Panc1 (cell line): ENCODE data around the gene LMNTD2. TPM values are rescaled to one million over a fixed set of nuclear protein-coding genes. Genes with fewer than 3 reads are reported as not detected.

Experiments
- ATAC-seq: fragments of 200-7000 bp; cut with Tn5 transposase; 2 replicates; pipeline ENCODE4 v1.9.1; 2020; ENCODE audit warnings: mild to moderate bottlenecking, moderate library complexity
- BruUV-seq: library from RNA; stranded (reverse); fragments of 400-500 nt; replicated peaks from 2 replicates; lab custom pipeline; 2021; lab: Mats Ljungman, UMichigan
- CTCF ChIA-PET: fragments of 300-600 bp; sonication (Branson Sonifier 250); formaldehyde crosslinking; loops from one replicate; lab custom pipeline; 2022; ENCODE audit warnings: antibody characterized with exemption; lab: Charles Lee
- POLR2A ChIA-PET: fragments of 300-600 bp; sonication (Branson Sonifier 250); formaldehyde crosslinking; loops from one replicate; lab custom pipeline; 2022; ENCODE audit warnings: antibody characterized with exemption; lab: Charles Lee
- DNase-seq: peaks from one replicate; pipeline ENCODE4 v3.0.0-alpha.2; 2010; ENCODE audit warnings: low read depth, low spot score
- H3K27ac ChIP-seq: 2 replicates; pipeline ENCODE4 v1.5.1; 2011; ENCODE audit warnings: mild to moderate bottlenecking, low read length, inconsistent platforms
- H3K27me3 ChIP-seq: fragments of 200-500 bp; sonication (Bioruptor generic); 2 replicates; pipeline ENCODE4 v1.6.0; 2014; ENCODE audit warnings: low read length, inconsistent platforms; ENCODE audit not compliant: control insufficient read depth, insufficient read depth
- H3K36me3 ChIP-seq: fragments of 200-500 bp; sonication (Bioruptor generic); 2 replicates; pipeline ENCODE4 v1.5.1; 2014; ENCODE audit warnings: inconsistent platforms, mild to moderate bottlenecking, low read length, moderate library complexity; ENCODE audit not compliant: control insufficient read depth, insufficient read depth
- H3K4me1 ChIP-seq: 2 replicates; pipeline ENCODE4 v1.5.1; 2011; ENCODE audit warnings: inconsistent platforms, mild to moderate bottlenecking, low read length, moderate library complexity; ENCODE audit not compliant: control insufficient read depth, insufficient read depth
- H3K4me3 ChIP-seq, 2 experiments: 2 replicates each; pipeline ENCODE4 v1.5.1; 2011 to 2012; ENCODE audit warnings: low read depth in 2 of 2, low read length in 2 of 2, mild to moderate bottlenecking in 2 of 2, inconsistent platforms in 1 of 2, moderate library complexity in 1 of 2
- H3K9me3 ChIP-seq: fragments of 200-500 bp; sonication (Bioruptor generic); 2 replicates; pipeline ENCODE4 v1.5.1; 2014; ENCODE audit warnings: low read depth, mild to moderate bottlenecking, inconsistent platforms, low read length, moderate library complexity; ENCODE audit not compliant: control insufficient read depth, insufficient read depth
- CTCF ChIP-seq: fragments of 450-650 bp; IDR thresholded peaks from 2 replicates; pipeline ENCODE4 v1.5.1; 2017; ENCODE audit warnings: mild to moderate bottlenecking
- POLR2AphosphoS5 ChIP-seq: IDR thresholded peaks from 2 replicates; pipeline ENCODE4 v1.6.1; 2012; ENCODE audit warnings: mild to moderate bottlenecking, low read depth, low read length, moderate library complexity
- SIN3A ChIP-seq: IDR thresholded peaks from 2 replicates; pipeline ENCODE4 v1.6.1; 2012; ENCODE audit warnings: low read depth, mild to moderate bottlenecking, low read length, moderate library complexity, borderline replicate concordance; ENCODE audit not compliant: insufficient read depth
- TCF7L2 ChIP-seq: IDR thresholded peaks from 2 replicates; pipeline ENCODE4 v1.6.1; 2011; ENCODE audit warnings: mild to moderate bottlenecking, low read depth, low read length, inconsistent platforms
- in situ Hi-C: cut with HindIII; loops from 2 replicates; pipeline ENCODE4 v1.10.0; 2016; ENCODE audit warnings: low sequenced_read_pairs, low pct_unique_long_range_greater_than_20kb
- intact Hi-C: fragments of 100-400 bp; cut with micrococcal nuclease; formaldehyde crosslinking; loops from one replicate; pipeline ENCODE4 v1.10.0; 2022; ENCODE audit not compliant: unreplicated experiment
- total RNA-seq: library from RNA; stranded (reverse); gene quantifications from one replicate; pipeline ENCODE4 v1.2.1, GENCODE V29; 2021; ENCODE audit not compliant: unreplicated experiment
- TF ChIP-seq, protein P1 (sequence below), 2 experiments: IDR thresholded peaks; 2 replicates each; pipeline ENCODE4 v1.6.1; 2011 to 2012; ENCODE audit warnings: low read depth in 2 of 2, control low read depth in 1 of 2, low read length in 1 of 2, mild to moderate bottlenecking in 1 of 2, moderate library complexity in 1 of 2; ENCODE audit not compliant: insufficient read depth in 1 of 2

LMNTD2 gene
- total RNA-seq, 1 experiment from 2014 or later = 21.8 TPM

DNA sequence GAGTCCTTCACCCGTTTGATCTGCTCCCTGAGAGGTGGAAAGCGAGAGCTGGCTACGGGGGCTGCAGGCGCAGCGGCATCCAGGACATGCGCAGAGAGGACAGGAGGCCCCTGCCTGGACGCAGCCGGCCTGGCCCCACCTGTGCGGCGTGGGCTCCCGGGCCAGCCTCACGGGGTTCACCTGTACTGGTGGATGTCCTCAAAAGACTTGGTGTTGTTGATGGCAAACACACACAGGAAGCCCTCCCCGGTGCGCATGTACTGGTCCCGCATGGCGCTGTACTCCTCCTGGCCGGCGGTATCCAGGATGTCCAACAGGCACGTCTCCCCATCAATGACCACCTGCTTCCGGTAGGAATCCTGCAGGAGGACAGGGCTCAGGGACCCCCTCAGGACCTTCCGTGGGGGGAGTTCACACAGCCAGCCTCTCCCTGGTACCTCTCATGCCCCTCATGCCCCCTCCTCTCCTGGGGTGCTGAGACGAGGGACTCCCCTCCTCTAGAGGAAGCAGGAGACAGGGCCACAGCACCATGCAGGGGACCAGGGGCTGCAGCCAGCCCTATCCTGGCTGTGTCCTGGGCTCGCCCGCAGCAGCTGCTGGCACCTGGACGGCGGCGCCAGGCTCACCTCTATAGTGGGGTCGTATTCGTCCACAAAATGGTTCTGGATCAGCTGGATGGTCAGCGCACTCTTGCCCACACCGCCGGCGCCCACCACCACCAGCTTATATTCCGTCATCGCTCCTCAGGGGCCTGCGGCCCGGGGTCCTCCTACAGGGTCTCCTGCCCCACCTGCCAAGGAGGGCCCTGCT is 26.7 kb downstream of the LMNTD2 start:
- peak overlapping the region; percentile 73 for H3K27ac ChIP-seq
- BruUV-seq = TSS peak; percentile 97
- H3K9me3 ChIP-seq = no peaks in the 10 kb centered on the region
- DNase-seq = no peak
- H3K4me3 ChIP-seq = peak overlapping the region; percentile 69 to 90
- peaks cover 29% of the 10 kb centered on the region for H3K4me1 ChIP-seq
- in situ Hi-C loops = no loop called here
- ATAC-seq = no peak
- ChIA-PET POLR2A (interaction anchor here (0.6 to 1.0 kb wide), 2 partner anchors 13 to 226 kb away, joined by 3 to 8 read pairs; no protein-coding TSS in a partner anchor), CTCF (no interaction called here)
- H3K27me3 ChIP-seq = no peaks in the 10 kb centered on the region
- TF ChIP-seq, protein P1, sequence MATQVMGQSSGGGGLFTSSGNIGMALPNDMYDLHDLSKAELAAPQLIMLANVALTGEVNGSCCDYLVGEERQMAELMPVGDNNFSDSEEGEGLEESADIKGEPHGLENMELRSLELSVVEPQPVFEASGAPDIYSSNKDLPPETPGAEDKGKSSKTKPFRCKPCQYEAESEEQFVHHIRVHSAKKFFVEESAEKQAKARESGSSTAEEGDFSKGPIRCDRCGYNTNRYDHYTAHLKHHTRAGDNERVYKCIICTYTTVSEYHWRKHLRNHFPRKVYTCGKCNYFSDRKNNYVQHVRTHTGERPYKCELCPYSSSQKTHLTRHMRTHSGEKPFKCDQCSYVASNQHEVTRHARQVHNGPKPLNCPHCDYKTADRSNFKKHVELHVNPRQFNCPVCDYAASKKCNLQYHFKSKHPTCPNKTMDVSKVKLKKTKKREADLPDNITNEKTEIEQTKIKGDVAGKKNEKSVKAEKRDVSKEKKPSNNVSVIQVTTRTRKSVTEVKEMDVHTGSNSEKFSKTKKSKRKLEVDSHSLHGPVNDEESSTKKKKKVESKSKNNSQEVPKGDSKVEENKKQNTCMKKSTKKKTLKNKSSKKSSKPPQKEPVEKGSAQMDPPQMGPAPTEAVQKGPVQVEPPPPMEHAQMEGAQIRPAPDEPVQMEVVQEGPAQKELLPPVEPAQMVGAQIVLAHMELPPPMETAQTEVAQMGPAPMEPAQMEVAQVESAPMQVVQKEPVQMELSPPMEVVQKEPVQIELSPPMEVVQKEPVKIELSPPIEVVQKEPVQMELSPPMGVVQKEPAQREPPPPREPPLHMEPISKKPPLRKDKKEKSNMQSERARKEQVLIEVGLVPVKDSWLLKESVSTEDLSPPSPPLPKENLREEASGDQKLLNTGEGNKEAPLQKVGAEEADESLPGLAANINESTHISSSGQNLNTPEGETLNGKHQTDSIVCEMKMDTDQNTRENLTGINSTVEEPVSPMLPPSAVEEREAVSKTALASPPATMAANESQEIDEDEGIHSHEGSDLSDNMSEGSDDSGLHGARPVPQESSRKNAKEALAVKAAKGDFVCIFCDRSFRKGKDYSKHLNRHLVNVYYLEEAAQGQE (IDR thresholded peaks at IDR 0.05; ENCODE audit: insufficient read depth in 1 of 2, low read depth in 2 of 2, low read length in 1 of 2) = no peak
- intact Hi-C loops = no loop called here
- H3K36me3 ChIP-seq = peaks cover 3% of the 10 kb centered on the region; the same call in 1 of the 2 replicates

DNA sequence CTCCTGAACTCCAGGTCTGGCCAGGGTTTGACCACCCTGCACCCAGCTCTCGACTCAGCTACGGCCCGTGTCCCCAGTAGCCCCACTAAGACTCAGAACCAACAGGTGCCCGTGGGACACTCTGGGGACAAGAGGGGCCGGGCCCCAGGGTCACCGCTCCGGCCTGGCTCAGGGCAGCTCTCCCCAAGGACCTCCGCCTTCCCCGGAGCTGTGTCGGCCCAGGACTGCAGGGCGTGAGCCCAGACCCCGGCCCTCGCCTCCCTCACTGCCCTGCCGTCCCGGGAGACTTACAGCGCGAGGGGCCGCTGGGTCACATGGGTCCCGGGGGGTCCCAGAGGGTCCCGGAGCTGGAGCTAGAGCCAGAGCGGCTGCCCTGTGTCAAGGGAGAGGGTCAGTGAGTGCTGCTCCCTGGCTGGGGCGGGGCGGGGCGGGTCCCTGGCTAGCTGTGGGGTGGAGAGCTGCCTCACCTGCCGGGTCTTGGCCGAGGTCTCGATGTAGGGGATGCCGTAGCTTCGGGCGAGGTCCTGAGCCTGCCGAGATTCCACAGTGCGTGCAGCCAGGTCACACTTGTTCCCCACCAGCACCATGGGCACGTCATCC is 27.5 kb downstream of the LMNTD2 start:
- TF ChIP-seq TCF7L2 (no peak), POLR2AphosphoS5 (no peak; the same call in 1 of the 2 replicates), SIN3A (no peak), CTCF (no peak)
- TF ChIP-seq, protein P1 (IDR thresholded peaks at IDR 0.05; ENCODE audit: insufficient read depth in 1 of 2, low read depth in 2 of 2, low read length in 1 of 2) = no peak
- ATAC-seq (no peak), DNase-seq (no peak)
- no peak overlapping the region for H3K27ac ChIP-seq
- ChIA-PET CTCF (interaction anchor here (0.6 kb wide), 1 partner anchor 32 kb away, joined by 4 read pairs; no protein-coding TSS in a partner anchor), POLR2A (interaction anchor here (0.6 to 1.0 kb wide), 2 partner anchors 12 to 227 kb away, joined by 3 to 8 read pairs; no protein-coding TSS in a partner anchor)
- peaks cover 3% of the 10 kb centered on the region; the same call in 1 of the 2 replicates for H3K36me3 ChIP-seq
- H3K4me1 ChIP-seq = peaks cover 29% of the 10 kb centered on the region
- no peak overlapping the region for H3K4me3 ChIP-seq
- intact Hi-C loops (no loop called here), in situ Hi-C loops (no loop called here)
- BruUV-seq = no TSS peak
- H3K27me3 ChIP-seq = no peaks in the 10 kb centered on the region
- no peaks in the 10 kb centered on the region for H3K9me3 ChIP-seq
